WTC11 (cell line): ENCODE data around the gene LGALS1. TPM values are rescaled to one million over a fixed set of nuclear protein-coding genes. Genes with fewer than 3 reads are reported as not detected.
"Not testable (repeated sequence)": the region's sequence is repeated elsewhere in the genome, so short reads cannot be mapped to it uniquely, and the experiment has no call there.

Source experiments
- ATAC-seq: fragments of 200-7000 bp; cut with Tn5 transposase; 2 replicates; pipeline ENCODE4 v1.10.0; 2021; ENCODE audit warnings: mild to moderate bottlenecking, moderate library complexity
- CTCF ChIA-PET: fragments of 300-600 bp; sonication (Branson Sonifier 250); formaldehyde crosslinking; loops from one replicate; lab custom pipeline; 2021; ENCODE audit warnings: antibody characterized with exemption; lab: Charles Lee
- POLR2A ChIA-PET: fragments of 350-600 bp; sonication (Branson Sonifier 250); formaldehyde crosslinking; loops from one replicate; lab custom pipeline; 2021; ENCODE audit warnings: antibody characterized with exemption; lab: Charles Lee
- DNase-seq: peaks from one replicate; pipeline ENCODE4 v3.0.0; 2021; ENCODE audit warnings: low spot score
- H3K27ac Mint-ChIP-seq: 2 replicates; pipeline ENCODE4 v1.8.0; 2021; ENCODE audit warnings: mixed read lengths
- H3K27me3 Mint-ChIP-seq: 2 replicates; pipeline ENCODE4 v1.8.0; 2021; ENCODE audit warnings: low read depth, mild to moderate bottlenecking, moderate library complexity, mixed read lengths
- H3K36me3 Mint-ChIP-seq: 2 replicates; pipeline ENCODE4 v1.8.0; 2021; ENCODE audit warnings: mixed read lengths
- H3K4me1 Mint-ChIP-seq: 2 replicates; pipeline ENCODE4 v1.8.0; 2022; ENCODE audit warnings: mixed read lengths
- H3K4me3 Mint-ChIP-seq: 2 replicates; pipeline ENCODE4 v1.8.0; 2021; ENCODE audit warnings: mild to moderate bottlenecking, moderate library complexity, mixed read lengths
- H3K9me3 Mint-ChIP-seq: 2 replicates; pipeline ENCODE4 v1.8.0; 2021; ENCODE audit warnings: mixed read lengths
- ATF1 ChIP-seq: sonication (generic); formaldehyde crosslinking; IDR thresholded peaks from 2 replicates; pipeline ENCODE4 v1.8.1; 2023; ENCODE audit warnings: mild to moderate bottlenecking, moderate library complexity, missing genetic modification reagents
- CREM ChIP-seq: sonication (generic); formaldehyde crosslinking; IDR thresholded peaks from 2 replicates; pipeline ENCODE4 v1.8.1; 2022; ENCODE audit warnings: mild to moderate bottlenecking, missing genetic modification reagents, moderate library complexity
- E2F1 ChIP-seq: sonication (generic); formaldehyde crosslinking; IDR thresholded peaks from 2 replicates; pipeline ENCODE4 v1.8.0; 2022; ENCODE audit warnings: mild to moderate bottlenecking, missing genetic modification reagents
- FOXP1 ChIP-seq: sonication (generic); formaldehyde crosslinking; IDR thresholded peaks from 2 replicates; pipeline ENCODE4 v1.8.0; 2022; ENCODE audit warnings: missing genetic modification reagents, mild to moderate bottlenecking, moderate library complexity, borderline replicate concordance
- FOXP4 ChIP-seq: sonication (generic); formaldehyde crosslinking; IDR thresholded peaks from 2 replicates; pipeline ENCODE4 v1.8.0; 2022; ENCODE audit warnings: mild to moderate bottlenecking, missing genetic modification reagents
- JUN ChIP-seq: sonication (generic); formaldehyde crosslinking; IDR thresholded peaks from 2 replicates; pipeline ENCODE4 v1.8.0; 2023; ENCODE audit warnings: mild to moderate bottlenecking, missing genetic modification reagents
- RORB ChIP-seq: fragments of 250-450 bp; sonication (Bioruptor Pico); IDR thresholded peaks from 2 replicates; pipeline ENCODE4 v1.9.0; 2021; ENCODE audit warnings: mild to moderate bottlenecking
- SMAD3 ChIP-seq: sonication (generic); formaldehyde crosslinking; IDR thresholded peaks from 2 replicates; pipeline ENCODE4 v1.8.0; 2022; ENCODE audit warnings: missing genetic modification reagents, mild to moderate bottlenecking, borderline replicate concordance
- USF2 ChIP-seq: sonication (generic); formaldehyde crosslinking; IDR thresholded peaks from 2 replicates; pipeline ENCODE4 v1.8.1; 2023; ENCODE audit warnings: mild to moderate bottlenecking, missing genetic modification reagents, moderate library complexity
- ZMAT4 ChIP-seq: fragments of 250-450 bp; sonication (Bioruptor Pico); IDR thresholded peaks from 2 replicates; pipeline ENCODE4 v1.9.0; 2021; ENCODE audit warnings: mild to moderate bottlenecking
- ZNF121 ChIP-seq: sonication (generic); formaldehyde crosslinking; IDR thresholded peaks from 2 replicates; pipeline ENCODE4 v1.8.0; 2023; ENCODE audit warnings: missing genetic modification reagents
- ZNF263 ChIP-seq: sonication (generic); formaldehyde crosslinking; IDR thresholded peaks from 2 replicates; pipeline ENCODE4 v1.8.1; 2022; ENCODE audit warnings: low read depth, mild to moderate bottlenecking, moderate library complexity, missing genetic modification reagents
- ZNF671 ChIP-seq: fragments of 250-450 bp; sonication (Bioruptor Pico); IDR thresholded peaks from 2 replicates; pipeline ENCODE4 v1.8.0; 2021; ENCODE audit warnings: mild to moderate bottlenecking
- ZSCAN18 ChIP-seq: fragments of 250-450 bp; sonication (Bioruptor Pico); IDR thresholded peaks from 2 replicates; pipeline ENCODE4 v2.1.2; 2022; ENCODE audit warnings: mild to moderate bottlenecking, moderate library complexity
- total RNA-seq: library from RNA; stranded (reverse); gene quantifications from 3 replicates; pipeline ENCODE4 v1.2.3, GENCODE V29; 2021

LGALS1 gene
- total RNA-seq, 1 experiment from 2014 or later: 17.3 TPM

GRCh38 chr22:37655252-37655563, 20.2 kb upstream of the LGALS1 start:
- H3K4me3 Mint-ChIP-seq: no peak overlapping the region
- H3K9me3 Mint-ChIP-seq: no peaks in the 10 kb centered on the region
- DNase-seq (no peak), ATAC-seq (no peak)
- H3K27me3 Mint-ChIP-seq: no peaks in the 10 kb centered on the region
- H3K36me3 Mint-ChIP-seq: peaks cover 25% of the 10 kb centered on the region
- H3K27ac Mint-ChIP-seq: no peak overlapping the region
- TF ChIP-seq ATF1 (CRISPR knock-in tag) (no peak), USF2 (CRISPR knock-in tag) (no peak), ZNF671 (CRISPR knock-in tag) (no peak), E2F1 (no peak), SMAD3 (CRISPR knock-in tag) (no peak), CREM (CRISPR knock-in tag) (no peak), ZNF263 (CRISPR knock-in tag) (no peak), JUN (CRISPR knock-in tag) (no peak)
- POLR2A ChIA-PET: no interaction called here
- CTCF ChIA-PET: interaction anchor here (1.4 to 12.1 kb wide), 2 partner anchors 14 to 21 kb away, joined by 3 to 161 read pairs; partner anchors contain the start of gene SH3BP1
- H3K4me1 Mint-ChIP-seq: peaks cover 15% of the 10 kb centered on the region

GRCh38 chr22:37656583-37656982, 18.9 kb upstream of the LGALS1 start:
- Mint-ChIP-seq H3K36me3 (peaks cover 18% of the 10 kb centered on the region), H3K27ac (0 out of 2 replicates have a peak overlapping the region, but pooled peaks have one; percentile 33), H3K4me1 (peaks cover 28% of the 10 kb centered on the region)
- DNase-seq, ATAC-seq, H3K27me3 Mint-ChIP-seq, H3K9me3 Mint-ChIP-seq, H3K4me3 Mint-ChIP-seq: not testable (repeated sequence)
- POLR2A ChIA-PET: interaction anchor here (0.6 kb wide), 1 partner anchor 16 kb away, joined by 3 read pairs; no protein-coding TSS in a partner anchor
- CTCF ChIA-PET: interaction anchor here (0.6 to 12.1 kb wide), 6 partner anchors 15 to 90 kb away, joined by 3 to 161 read pairs (median 11); partner anchors contain the start of gene SH3BP1
- TF ChIP-seq ZNF121 (CRISPR knock-in tag): peak; percentile 5; the same call in 1 of the 2 replicates

GRCh38 chr22:37657590-37658132, 17.8 kb upstream of the LGALS1 start:
- ChIA-PET POLR2A (interaction anchor here (0.5 to 1.9 kb wide), 10 partner anchors 10 to 82 kb away, joined by 3 to 8 read pairs (median 5); partner anchors contain the start of genes GGA1 and NOL12), CTCF (interaction anchor here (0.6 to 12.1 kb wide), 23 partner anchors 10 to 277 kb away, joined by 3 to 161 read pairs (median 7); partner anchors contain the start of genes GCAT, GGA1, NOL12 and SH3BP1)
- TF ChIP-seq ZMAT4 (CRISPR knock-in tag) (no peak), ZSCAN18 (no peak), RORB (CRISPR knock-in tag) (no peak), FOXP4 (no peak), SMAD3 (CRISPR knock-in tag) (no peak), FOXP1 (CRISPR knock-in tag) (no peak)
- Mint-ChIP-seq H3K27me3 (no peaks in the 10 kb centered on the region), H3K36me3 (peaks cover 13% of the 10 kb centered on the region), H3K4me1 (peaks cover 29% of the 10 kb centered on the region), H3K4me3 (peak overlapping the region; percentile 82), H3K27ac (peak overlapping the region; percentile 97), H3K9me3 (no peaks in the 10 kb centered on the region)
- ATAC-seq: 0 out of 2 replicates have a peak, but pooled peaks have one; percentile 4
- no peak for DNase-seq
